Measurements from ENCODE around the gene ZNF345.

ZNF345 gene

DNA sequence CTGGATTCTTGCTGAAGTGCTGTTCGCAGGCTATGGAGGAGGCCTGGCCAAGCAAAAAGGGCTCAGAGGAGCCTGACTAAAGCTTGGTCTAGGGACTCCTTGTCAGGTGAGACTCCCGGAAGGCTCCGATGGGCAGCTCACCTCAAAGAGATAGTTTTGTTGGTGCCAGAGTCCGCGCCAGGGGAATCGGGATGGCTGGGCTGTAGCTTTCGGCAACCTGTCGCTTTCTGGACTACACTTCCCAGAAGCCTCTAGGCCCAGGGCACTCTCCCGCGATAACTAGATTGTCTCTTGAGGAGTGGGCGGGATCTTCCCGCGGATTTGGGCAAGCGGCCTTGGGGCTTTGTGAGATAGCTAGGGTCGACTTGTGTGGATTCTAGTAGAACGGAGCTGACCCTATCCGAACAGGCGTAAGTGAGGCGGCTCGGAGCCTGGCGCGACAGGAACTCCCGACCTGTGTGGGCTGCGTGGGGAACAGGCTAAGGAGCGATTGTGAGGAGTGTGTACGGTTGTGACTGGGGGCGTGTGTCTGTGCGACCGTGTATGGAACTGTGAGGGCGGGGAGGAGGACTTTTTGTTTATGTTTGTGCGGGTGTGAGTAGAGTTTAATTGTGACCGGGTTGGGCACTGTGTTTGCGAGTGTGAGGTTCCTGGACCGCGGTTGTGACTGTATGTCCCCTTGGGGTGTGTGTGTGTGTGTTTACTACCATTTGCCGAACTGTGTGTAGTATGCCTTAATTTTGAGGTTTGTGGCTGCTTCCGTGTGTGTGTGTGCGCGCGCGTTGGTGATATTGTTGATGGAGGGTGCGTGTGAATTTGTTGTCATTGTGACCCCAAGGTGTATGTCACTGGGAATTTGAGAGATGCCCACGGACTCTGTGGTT lies at the start of gene ZNF345:
ZNF345 (plus strand) TSS at position 318 of the 884 bp plus-strand sequence. CDS start 25,955 bp downstream, outside the sequence.
- peak; percentile 93 for DNase-seq (ENCODE audit: low spot score)

DNA sequence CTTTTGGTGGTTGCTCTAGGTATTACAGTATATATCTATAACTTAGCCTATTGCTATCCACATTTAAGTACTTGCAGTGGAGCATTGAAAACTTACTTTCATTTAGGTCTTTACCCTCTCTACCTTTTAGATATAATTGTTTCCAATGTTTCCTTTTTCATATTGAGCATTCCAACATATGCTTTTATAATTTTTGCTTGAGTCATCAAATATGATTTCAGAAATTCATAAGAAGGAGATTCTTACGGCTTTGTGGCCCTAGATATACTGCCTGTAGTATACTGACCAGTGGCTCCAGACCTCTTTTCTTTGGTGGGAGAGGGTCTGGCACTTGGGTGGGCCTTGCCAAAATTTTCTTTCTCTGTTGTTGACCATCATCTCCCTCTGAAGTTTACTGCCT lies 45.3 kb upstream of the ZNF345 start:
- no peak for DNase-seq (ENCODE audit: low spot score)

DNA sequence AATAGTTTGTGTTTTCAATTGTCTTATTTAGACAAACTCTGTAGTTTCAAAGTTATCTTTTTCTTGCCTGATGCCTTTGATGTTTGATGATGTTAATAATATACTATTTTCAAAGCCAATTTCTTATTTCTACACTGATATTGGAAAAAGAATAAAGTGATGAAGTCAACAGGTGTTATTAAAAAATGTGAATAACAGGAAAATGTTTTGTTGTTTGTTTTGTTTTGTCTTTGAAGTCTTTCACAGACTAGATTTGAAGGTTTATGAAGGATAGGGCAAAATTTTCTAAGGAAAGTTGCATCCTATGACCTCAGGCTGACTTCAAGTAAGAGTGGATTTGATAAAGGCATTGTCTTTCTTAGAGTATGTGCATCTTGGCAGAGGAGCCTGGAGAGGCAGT lies 43.6 kb upstream of the ZNF345 start:
- no peak for DNase-seq (ENCODE audit: low spot score)

- no peak for DNase-seq (ENCODE audit: low spot score)
Observed at GRCh38 chr19:36819130-36819630, 31.5 kb upstream of the ZNF345 start.

DNA sequence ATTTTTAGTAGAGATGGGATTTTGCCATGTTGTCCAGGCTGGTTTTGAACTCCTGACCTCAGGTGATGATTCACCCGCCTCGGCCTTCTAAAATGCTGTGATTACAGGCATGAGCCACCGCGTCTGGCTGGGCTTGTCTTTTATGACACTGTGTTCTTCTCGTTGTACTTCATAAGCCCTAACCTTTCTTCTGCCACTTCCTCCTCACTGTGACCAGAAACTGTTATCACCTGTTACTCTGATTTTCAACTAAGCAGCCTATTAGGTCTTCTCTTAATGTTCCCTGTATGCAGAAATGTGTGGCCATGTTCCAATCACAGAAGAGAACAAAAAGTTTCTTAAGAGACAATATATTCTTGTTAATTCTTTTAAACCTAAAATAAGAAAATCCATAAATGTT lies 28.9 kb upstream of the ZNF345 start:
- no peak for DNase-seq (ENCODE audit: low spot score)

GRCh38 chr19:36833430-36833829 lies 17.2 kb upstream of the ZNF345 start:
- DNase-seq (ENCODE audit: low spot score) = no peak

GRCh38 chr19:36837176-36837905 lies 13.3 kb upstream of the ZNF345 start:
- DNase-seq (ENCODE audit: low spot score) = no peak

GRCh38 chr19:36837906-36838783 lies 12.5 kb upstream of the ZNF345 start, which contains the start of gene ZNF790:
ZNF790 (minus strand) TSS chr19:36838387; CDS start chr19:36825619, 12,768 bp downstream.
- peak; percentile 91 for DNase-seq (ENCODE audit: low spot score)

DNA sequence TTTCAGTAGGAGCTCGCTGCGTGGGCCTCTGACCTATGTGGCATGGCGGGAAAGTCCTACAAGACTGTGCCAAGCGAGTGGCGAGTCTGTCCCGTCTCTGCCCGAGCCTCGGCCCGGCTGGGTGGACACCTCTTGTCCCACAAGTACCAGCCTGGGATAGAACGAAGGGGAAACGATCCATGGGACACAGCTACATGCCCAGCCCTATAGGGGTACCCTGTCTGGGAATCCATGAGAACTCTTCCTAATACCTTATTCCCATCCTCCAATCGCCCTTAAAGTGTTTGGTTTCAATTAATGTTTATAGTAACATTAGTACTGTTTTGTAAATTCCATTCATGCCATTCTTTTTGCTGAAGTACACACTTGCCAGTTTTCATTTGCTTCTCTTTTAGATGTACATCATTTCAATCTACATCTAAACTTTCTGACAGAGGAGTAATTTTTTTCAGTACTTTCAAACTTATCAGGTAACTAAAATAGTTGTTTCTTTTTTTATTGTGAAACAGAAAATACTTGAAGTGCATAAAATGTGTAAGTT lies 11.8 kb upstream of the ZNF345 start:
- DNase-seq (ENCODE audit: low spot score) = no peak

DNA sequence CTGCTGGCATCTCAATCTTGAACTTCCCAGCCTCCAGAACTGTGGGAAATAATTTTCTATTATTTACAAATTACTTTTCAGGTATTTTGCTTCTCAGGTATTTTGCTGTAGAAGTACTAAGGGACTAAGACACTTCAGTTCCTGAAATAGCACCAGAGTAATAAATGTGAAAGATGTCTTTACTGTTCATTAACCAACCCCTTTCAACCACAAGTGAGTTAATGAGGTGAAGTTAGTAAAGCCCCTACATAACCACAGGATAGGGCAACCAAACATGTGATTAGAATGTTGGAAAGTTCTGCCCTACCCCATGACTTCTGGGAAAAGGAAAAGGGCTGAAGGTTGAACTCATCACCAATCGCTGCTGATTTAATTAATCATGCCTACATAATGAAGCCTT lies 2.7 kb upstream of the ZNF345 start:
- no peak for DNase-seq (ENCODE audit: low spot score)

- DNase-seq (ENCODE audit: low spot score) = peak; percentile 91
Observed at GRCh38 chr19:36849701-36850558, 746 bp upstream of the ZNF345 start.

DNA sequence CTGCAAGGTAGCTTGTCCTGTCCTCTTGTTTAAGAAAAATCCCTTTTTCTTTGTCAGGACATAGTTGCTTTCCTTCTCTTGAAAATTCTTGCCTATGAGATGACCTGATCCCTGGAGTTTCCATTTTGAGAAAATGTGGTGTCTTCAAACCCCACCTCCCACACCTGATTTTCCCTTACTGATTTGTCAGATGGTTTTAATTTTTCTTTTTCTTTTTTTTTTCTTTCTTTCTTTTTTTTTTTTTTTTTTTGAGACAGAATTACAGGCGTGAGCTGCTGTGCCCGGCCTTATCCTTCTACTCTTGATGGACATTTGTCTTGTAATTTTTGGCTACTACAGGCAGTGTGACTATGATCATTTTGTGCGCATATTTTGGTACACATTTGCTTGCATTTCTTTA lies 1.2 kb downstream of the ZNF345 start:
- no peak for DNase-seq (ENCODE audit: low spot score)

GRCh38 chr19:36876993-36877938 lies 26.6 kb downstream of the ZNF345 start:
- no peak for DNase-seq (ENCODE audit: low spot score)

DNA sequence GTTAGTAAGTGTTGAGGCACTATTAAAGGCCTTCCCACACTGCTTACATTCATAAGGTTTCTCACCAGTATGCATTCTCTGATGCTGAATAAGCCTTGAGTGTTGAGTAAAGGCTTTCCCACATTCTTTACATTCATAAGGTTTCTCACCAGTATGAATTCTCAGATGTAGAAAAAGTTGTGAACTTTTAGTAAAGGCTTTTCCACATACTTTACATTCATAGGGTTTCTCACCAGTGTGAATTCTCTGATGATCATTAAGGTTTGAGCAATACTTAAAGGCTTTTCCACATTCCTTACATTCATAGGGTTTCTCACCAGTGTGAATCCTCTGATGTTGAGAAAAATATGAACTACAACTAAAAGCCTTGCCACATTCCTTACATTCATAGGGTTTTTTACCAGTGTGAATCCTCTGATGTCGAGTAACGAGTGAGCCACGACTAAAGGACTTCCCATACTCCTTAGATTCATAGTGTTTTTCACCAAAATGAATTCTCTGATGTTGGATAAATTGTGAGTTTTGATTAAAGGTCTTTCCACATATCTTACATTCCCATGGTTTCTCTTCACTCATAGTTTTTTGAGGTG lies 41.2 kb downstream of the ZNF345 start:
- DNase-seq (ENCODE audit: low spot score) = no peak

DNA sequence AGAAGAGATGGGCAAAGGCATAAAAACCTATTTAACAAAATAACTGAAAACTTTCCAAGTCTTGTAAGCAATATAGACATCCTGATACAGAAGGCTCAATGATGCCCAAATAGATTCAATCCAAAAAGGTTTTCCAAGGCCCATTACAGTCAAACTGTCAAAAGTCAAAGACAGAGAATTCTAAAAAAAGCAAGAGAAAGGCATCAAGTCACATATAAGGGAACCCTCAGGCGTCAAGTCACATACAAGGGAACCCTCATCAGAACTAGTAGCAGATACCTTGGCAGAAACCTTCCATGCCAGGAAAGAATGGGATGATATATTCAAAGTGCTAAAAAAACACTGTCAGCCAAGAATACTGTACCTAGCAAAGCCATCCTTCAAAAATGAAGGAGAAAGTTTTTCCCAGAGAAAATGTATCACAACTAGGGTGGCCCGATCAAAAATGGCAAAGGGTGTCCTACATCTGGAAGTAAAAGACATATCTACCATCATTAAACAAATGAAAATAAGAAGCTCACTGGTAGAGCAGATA lies 44.2 kb downstream of the ZNF345 start:
- no peak for DNase-seq (ENCODE audit: low spot score)

GRCh38 chr19:36898422-36898821 lies 47.7 kb downstream of the ZNF345 start:
- no peak for DNase-seq (ENCODE audit: low spot score)

DNA sequence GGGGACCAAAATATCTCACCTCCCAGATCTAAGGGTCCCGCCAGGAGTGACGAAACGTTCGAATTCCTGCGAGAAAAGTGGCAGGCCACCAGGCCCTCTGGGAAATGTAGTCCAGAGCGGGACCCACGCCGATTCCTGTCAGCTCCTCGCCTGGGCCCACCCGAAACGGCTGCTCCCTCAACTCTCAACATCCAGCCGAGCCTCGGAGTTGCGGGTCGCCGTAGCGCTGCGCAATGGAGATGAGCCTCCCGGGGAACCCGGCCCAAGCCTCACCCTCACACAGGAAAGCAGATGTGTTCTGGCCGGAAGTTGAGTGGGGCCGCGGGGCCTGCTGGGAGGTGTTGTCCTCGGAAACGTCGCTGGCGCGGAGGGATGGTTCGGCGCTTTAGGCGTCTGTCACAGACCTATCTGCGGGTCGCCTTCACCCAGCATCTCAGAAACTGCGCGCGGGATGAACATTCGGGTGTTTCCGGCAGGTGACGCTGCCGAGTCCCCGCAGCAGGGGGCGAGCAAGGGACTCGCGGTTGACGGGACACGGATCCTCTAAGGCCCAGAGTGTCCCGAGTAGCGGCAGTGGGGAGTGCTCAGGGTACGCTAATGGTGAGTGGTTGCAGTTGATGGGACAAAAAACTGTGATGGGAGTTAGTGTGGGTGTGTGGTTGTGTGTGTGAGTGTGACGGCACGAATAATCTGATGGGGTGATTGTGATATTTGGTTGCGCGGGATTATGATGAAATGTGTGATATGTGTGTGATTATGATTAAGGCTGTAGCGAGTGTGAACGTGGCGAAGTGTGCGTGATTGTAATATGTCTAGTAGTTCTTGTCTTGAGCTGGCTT lies 65.5 kb downstream of the ZNF345 start, which contains the start of the genes ZNF568 and ZNF829:
ZNF568 (plus strand) TSS at position 341 of the 839 bp plus-strand sequence. CDS start 6,439 bp downstream, outside the sequence.
ZNF829 (minus strand) TSS at position 300 of the 839 bp plus-strand sequence. CDS start 1,124 bp downstream, outside the sequence.
- peak; percentile 91 for DNase-seq (ENCODE audit: low spot score)

DNA sequence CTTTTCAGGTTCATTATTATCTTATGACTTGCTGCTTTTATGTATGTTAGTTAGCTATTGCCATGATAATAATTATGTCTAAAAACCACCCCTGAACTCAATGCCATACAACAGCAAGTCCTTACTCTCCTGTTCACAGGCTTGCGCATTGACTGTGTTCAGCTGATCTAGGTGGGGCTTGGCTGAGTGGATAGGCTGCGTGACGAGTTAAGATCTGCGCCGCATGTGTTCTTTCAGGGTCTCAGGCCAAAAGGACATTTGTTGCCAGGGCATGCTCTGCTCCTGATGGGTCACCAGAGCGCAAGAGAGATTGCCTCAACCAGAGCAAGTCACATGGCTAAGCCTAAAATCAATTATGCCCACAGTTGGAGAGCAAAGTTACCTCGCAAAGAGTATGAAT lies 66.3 kb downstream of the ZNF345 start:
- no peak for DNase-seq (ENCODE audit: low spot score)

Measured in ecto neural progenitor cell (in vitro differentiated cells).